ENCODE results near the gene PRUNE1. TPM values are rescaled to one million over a fixed set of nuclear protein-coding genes. Genes with fewer than 3 reads are reported as not detected.

PRUNE1 gene
- total and polyA plus RNA-seq, 2 experiments from 2014 or later, result 21.6 to 26.5 TPM

DNA sequence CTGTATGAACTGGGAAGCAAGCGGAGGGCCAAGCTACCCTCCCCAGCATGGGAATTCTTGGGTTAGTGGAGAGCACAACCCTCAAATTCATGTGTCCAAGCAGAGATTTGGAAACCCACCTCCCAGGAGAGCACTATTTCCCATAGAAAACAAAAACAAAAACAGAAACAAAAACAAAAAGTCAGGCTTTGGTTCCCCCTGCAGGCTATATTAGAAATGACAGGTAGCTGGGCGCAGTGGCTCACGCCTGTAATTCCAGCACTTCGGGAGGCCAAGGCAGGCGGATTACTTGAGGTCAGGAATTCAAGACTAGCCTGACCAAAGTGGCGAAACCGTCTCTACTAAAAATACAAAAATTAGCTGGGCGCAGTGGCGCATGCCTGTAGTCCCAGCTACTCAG, 12.4 kb upstream of the PRUNE1 start:
- H3K27ac ChIP-seq, result no peak overlapping the region
- WGBS (ENCODE audit: low lambda C conversion rate, missing lambda C conversion rate), result 34% methylated on average over 9 of the region's 9 CpGs
- H2AFZ ChIP-seq, result no peak overlapping the region
- no peaks in the 10 kb centered on the region for H3K9me2 ChIP-seq (replicated peaks; ENCODE audit: insufficient read depth)
- H3K4me3 ChIP-seq, result no peak overlapping the region
- TF ChIP-seq EZH2phosphoT487 (IDR thresholded peaks at IDR 0.05; ENCODE audit: low read depth, severe bottlenecking, unreplicated experiment), result no peak
- TF ChIP-seq, protein P1, sequence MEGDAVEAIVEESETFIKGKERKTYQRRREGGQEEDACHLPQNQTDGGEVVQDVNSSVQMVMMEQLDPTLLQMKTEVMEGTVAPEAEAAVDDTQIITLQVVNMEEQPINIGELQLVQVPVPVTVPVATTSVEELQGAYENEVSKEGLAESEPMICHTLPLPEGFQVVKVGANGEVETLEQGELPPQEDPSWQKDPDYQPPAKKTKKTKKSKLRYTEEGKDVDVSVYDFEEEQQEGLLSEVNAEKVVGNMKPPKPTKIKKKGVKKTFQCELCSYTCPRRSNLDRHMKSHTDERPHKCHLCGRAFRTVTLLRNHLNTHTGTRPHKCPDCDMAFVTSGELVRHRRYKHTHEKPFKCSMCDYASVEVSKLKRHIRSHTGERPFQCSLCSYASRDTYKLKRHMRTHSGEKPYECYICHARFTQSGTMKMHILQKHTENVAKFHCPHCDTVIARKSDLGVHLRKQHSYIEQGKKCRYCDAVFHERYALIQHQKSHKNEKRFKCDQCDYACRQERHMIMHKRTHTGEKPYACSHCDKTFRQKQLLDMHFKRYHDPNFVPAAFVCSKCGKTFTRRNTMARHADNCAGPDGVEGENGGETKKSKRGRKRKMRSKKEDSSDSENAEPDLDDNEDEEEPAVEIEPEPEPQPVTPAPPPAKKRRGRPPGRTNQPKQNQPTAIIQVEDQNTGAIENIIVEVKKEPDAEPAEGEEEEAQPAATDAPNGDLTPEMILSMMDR (IDR thresholded peaks at IDR 0.05; ENCODE audit: poor library complexity), result peak; percentile 88
- no peak for TF ChIP-seq EZH2 (IDR thresholded peaks at IDR 0.05; ENCODE audit: borderline replicate concordance)
- no peaks in the 10 kb centered on the region for H3K4me1 ChIP-seq (ENCODE audit: insufficient read depth)
- no peak overlapping the region for H3K4me2 ChIP-seq
- no peaks in the 10 kb centered on the region for H3K36me3 ChIP-seq (replicated peaks; ENCODE audit: insufficient read depth, low read depth)
- H3K79me2 ChIP-seq, result no peaks in the 10 kb centered on the region
- no peaks in the 10 kb centered on the region for H3K27me3 ChIP-seq
- peak; percentile 45 for DNase-seq (ENCODE audit: low spot score)
- no peaks in the 10 kb centered on the region for H4K20me1 ChIP-seq (ENCODE audit: insufficient read depth, poor library complexity, severe bottlenecking)
- no peaks in the 10 kb centered on the region for H3K9me3 ChIP-seq (ENCODE audit: low read depth)

DNA sequence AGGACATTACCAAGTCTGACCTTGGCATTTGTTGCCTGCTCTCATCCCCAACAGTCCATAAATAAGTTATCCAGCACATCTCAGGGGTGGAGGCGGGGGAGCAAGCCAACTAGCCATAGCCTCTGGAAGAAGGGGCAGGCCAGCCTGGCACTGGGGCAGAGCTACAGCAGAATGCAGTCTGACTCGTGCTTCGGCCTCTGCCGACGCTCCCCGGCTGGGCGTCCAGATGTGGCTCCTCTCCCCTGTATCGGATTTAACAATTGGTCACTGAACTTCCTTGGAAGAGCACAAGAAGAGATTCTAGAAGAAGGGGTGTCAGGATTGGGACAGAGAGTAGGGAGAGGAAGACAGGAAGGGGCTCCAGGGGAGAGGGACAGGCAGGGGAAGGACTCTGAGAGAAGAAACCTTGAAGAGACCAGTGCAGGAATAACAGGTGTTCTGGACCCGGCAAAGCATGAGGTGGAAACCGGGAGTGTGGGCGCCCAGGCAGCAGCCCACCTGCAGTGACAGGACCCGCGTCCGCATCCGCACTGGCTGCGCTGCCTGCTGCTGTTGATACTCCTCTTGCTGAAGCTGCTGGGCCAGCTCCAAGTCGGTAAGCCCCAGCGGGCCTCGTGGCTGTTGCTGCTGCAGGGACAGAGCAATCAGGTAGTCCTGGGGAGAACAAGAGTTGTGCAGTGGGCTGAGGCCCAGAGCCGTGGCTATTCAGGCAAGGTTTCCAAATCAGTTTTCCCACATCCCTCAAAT, 10.9 kb upstream of the PRUNE1 start:
- WGBS (ENCODE audit: low lambda C conversion rate, missing lambda C conversion rate), result 96% methylated on average over 20 of the region's 20 CpGs
- Histone ChIP-seq H3K27me3 (no peaks in the 10 kb centered on the region), H3K27ac (no peak overlapping the region), H3K36me3 (replicated peaks; ENCODE audit: insufficient read depth, low read depth) (no peaks in the 10 kb centered on the region), H3K4me2 (no peak overlapping the region), H3K4me3 (no peak overlapping the region), H3K9me3 (ENCODE audit: low read depth) (no peaks in the 10 kb centered on the region), H3K9me2 (replicated peaks; ENCODE audit: insufficient read depth) (no peaks in the 10 kb centered on the region), H4K20me1 (ENCODE audit: insufficient read depth, poor library complexity, severe bottlenecking) (no peaks in the 10 kb centered on the region), H3K4me1 (ENCODE audit: insufficient read depth) (no peaks in the 10 kb centered on the region), H2AFZ (no peak overlapping the region), H3K79me2 (peaks cover 2% of the 10 kb centered on the region)
- no peak for DNase-seq (ENCODE audit: low spot score)
- TF ChIP-seq, protein P1 (IDR thresholded peaks at IDR 0.05; ENCODE audit: poor library complexity), result no peak
- TF ChIP-seq EZH2 (IDR thresholded peaks at IDR 0.05; ENCODE audit: borderline replicate concordance) (no peak), EZH2phosphoT487 (IDR thresholded peaks at IDR 0.05; ENCODE audit: low read depth, severe bottlenecking, unreplicated experiment) (no peak)

DNA sequence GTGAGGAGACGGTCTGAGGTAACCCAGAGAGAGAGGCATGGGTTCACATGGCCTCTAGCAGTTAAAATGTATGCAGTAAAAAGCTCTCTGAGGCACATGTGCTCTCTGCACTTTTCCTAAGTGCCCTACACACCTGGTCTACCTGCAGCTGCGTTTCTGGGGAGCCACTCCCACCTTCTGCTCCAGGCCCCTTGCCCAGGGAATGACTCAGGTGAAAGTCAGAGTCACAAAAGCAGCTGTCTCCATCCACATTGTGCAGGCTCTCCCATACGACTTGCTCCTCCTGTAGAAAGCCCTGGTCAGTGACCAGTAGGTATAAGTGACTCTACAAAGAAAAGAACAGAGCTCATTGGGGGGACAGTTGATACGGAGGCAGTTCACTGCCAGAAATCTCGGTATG, 10.3 kb upstream of the PRUNE1 start:
- no peak for TF ChIP-seq EZH2 (IDR thresholded peaks at IDR 0.05; ENCODE audit: borderline replicate concordance)
- TF ChIP-seq EZH2phosphoT487 (IDR thresholded peaks at IDR 0.05; ENCODE audit: low read depth, severe bottlenecking, unreplicated experiment), result no peak
- TF ChIP-seq, protein P1 (IDR thresholded peaks at IDR 0.05; ENCODE audit: poor library complexity), result no peak
- 63% methylated on average over 5 of the region's 5 CpGs for WGBS (ENCODE audit: low lambda C conversion rate, missing lambda C conversion rate)
- Histone ChIP-seq H2AFZ (no peak overlapping the region), H4K20me1 (ENCODE audit: insufficient read depth, poor library complexity, severe bottlenecking) (no peaks in the 10 kb centered on the region), H3K79me2 (peaks cover 5% of the 10 kb centered on the region), H3K36me3 (replicated peaks; ENCODE audit: insufficient read depth, low read depth) (no peaks in the 10 kb centered on the region), H3K9me3 (ENCODE audit: low read depth) (no peaks in the 10 kb centered on the region), H3K4me3 (no peak overlapping the region), H3K27ac (no peak overlapping the region), H3K9me2 (replicated peaks; ENCODE audit: insufficient read depth) (no peaks in the 10 kb centered on the region), H3K4me2 (no peak overlapping the region), H3K4me1 (ENCODE audit: insufficient read depth) (peaks cover 6% of the 10 kb centered on the region), H3K27me3 (no peaks in the 10 kb centered on the region)
- DNase-seq (ENCODE audit: low spot score), result no peak
